GM13976 (cell line): ENCODE data around the gene B4GALT2.

Experiments
- DNase-seq: peaks from one replicate; pipeline ENCODE4 v3.0.0; 2012; ENCODE audit warnings: low spot score
- CTCF ChIP-seq: IDR thresholded peaks from 2 replicates; pipeline ENCODE4 v1.5.1; 2012; ENCODE audit warnings: borderline replicate concordance, mild to moderate bottlenecking; ENCODE audit not compliant: insufficient read depth; ENCODE audit errors: extremely low read depth, missing control alignments, control extremely low read depth
- in situ Hi-C: fragments of 300-500 bp; cut with MboI; formaldehyde crosslinking; loops from one replicate; pipeline ENCODE4 v1.12.0; 2022; ENCODE audit warnings: low sequenced_read_pairs, mixed read lengths, inconsistent platforms; ENCODE audit not compliant: unreplicated experiment

B4GALT2 gene

GRCh38 chr1:44030605-44031251 is 51.7 kb downstream of the B4GALT2 start:
- in situ Hi-C loops: no loop called here
- peak; percentile 17 for TF ChIP-seq CTCF
- DNase-seq: peak; percentile 68

GRCh38 chr1:44031252-44032169 is 52.5 kb downstream of the B4GALT2 start, which contains the start of gene SLC6A9:
TSS of gene SLC6A9 (minus strand) at chr1:44031462. CDS start at chr1:44024277, 7,185 bp downstream.
- peak; percentile 45 for DNase-seq
- in situ Hi-C loops: no loop called here
- no peak for TF ChIP-seq CTCF

GRCh38 chr1:44032170-44032790 is 53.3 kb downstream of the B4GALT2 start:
- in situ Hi-C loops: no loop called here
- DNase-seq: no peak
- no peak for TF ChIP-seq CTCF

GRCh38 chr1:44033041-44033575 is 54.1 kb downstream of the B4GALT2 start:
- in situ Hi-C loops: no loop called here
- no peak for DNase-seq
- no peak for TF ChIP-seq CTCF

GRCh38 chr1:44033756-44034155 is 54.7 kb downstream of the B4GALT2 start:
- in situ Hi-C loops: no loop called here
- DNase-seq: no peak

More at GRCh38 chr1:44033756-44034155, 54.7 kb downstream of the B4GALT2 start:
- no peak for TF ChIP-seq CTCF
